Adrenal gland (tissue), 5 donors: ENCODE data around the gene FMR1NB.

Experiments used
- CTCF ChIP-seq, 6 experiments: fragments of 450-650 bp in 4 of 6; fragments of 200-600 bp in 2 of 6; sonication (generic) in 1 of 6; IDR thresholded peaks; 1 replicate in 5 of 6; 2 replicates in 1 of 6; pipeline versions ENCODE4 v1.5.1 to v1.8.0; 2016 to 2021; ENCODE audit warnings: antibody characterized with exemption in 6 of 6, mild to moderate bottlenecking in 2 of 6, moderate library complexity in 1 of 6
- POLR2A ChIP-seq, 2 donors: fragments of 450-650 bp; IDR thresholded peaks; one replicate each; pipeline ENCODE4 v1.6.1; 2017; ENCODE audit warnings: antibody characterized with exemption in 2 of 2, mild to moderate bottlenecking in 2 of 2, moderate library complexity in 1 of 2
- donor health status: DM: no; HTN: no; CAD: no.

DNA sequence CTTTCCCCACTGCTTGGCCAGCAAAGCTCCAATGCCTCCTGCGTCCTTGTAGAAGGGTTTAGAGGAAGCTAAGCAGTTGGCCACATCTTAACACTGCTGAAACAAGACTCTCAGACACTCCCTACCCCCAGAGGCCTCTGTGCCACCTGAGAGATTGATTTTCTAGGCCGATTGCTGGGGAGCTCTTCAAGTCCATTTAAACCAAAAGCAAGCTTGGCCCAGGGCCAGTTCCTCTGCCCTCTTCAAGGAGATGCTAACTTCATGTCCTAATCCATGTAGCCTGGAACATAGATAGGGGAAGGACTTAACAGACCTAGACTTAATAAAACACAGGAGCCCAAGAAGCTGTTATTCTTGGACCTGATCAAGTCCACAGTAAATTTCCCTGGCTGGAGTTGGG, 27.2 kb upstream of the FMR1NB start:
- TF ChIP-seq CTCF (IDR thresholded peaks at IDR 0.05) = no peak
- TF ChIP-seq POLR2A (IDR thresholded peaks at IDR 0.05) = no peak
